SU-DHL-6 (cell line): ENCODE measurements around the gene PEDS1.

Experiments used
- H2AFZ ChIP-seq: fragments of 200-600 bp; sonication (generic); 2 replicates; pipeline ENCODE4 v1.6.1; 2014; ENCODE audit warnings: low read depth, mild to moderate bottlenecking, moderate library complexity, mixed read lengths, antibody characterized with exemption, low read length; ENCODE audit not compliant: severe bottlenecking
- H3F3A ChIP-seq: fragments of 200-600 bp; shearing (Covaris generic); 2 replicates; pipeline ENCODE4 v1.6.0; 2016; ENCODE audit warnings: antibody characterized with exemption, mild to moderate bottlenecking; ENCODE audit not compliant: insufficient read depth
- H3K27ac ChIP-seq: fragments of 200-600 bp; sonication (generic); 2 replicates; pipeline ENCODE4 v1.5.1; 2016; ENCODE audit warnings: low read depth, mild to moderate bottlenecking, low read length, moderate library complexity, mixed read lengths
- H3K27me3 ChIP-seq: fragments of 200-600 bp; sonication (generic), shearing (Covaris generic); 2 replicates; pipeline ENCODE4 v1.6.0; 2014; ENCODE audit warnings: mild to moderate bottlenecking, low read length
- H3K36me3 ChIP-seq: fragments of 200-600 bp; sonication (generic); 2 replicates; pipeline ENCODE4 v1.6.1; 2014; ENCODE audit warnings: mild to moderate bottlenecking, low read length, mixed read lengths
- H3K4me2 ChIP-seq: fragments of 300-600, 200-600 bp; shearing (Covaris generic), sonication (generic); 2 replicates; pipeline ENCODE4 v1.6.0; 2014; ENCODE audit warnings: low read length, low read depth, mild to moderate bottlenecking; ENCODE audit not compliant: poor library complexity, severe bottlenecking
- H3K4me3 ChIP-seq: fragments of 200-600 bp; sonication (generic); 2 replicates; pipeline ENCODE4 v1.5.1; 2014; ENCODE audit warnings: antibody characterized with exemption, low read length, mild to moderate bottlenecking, mixed read lengths; ENCODE audit not compliant: insufficient read depth, poor library complexity, severe bottlenecking
- H3K79me2 ChIP-seq: fragments of 200-600 bp; sonication (generic); 2 replicates; pipeline ENCODE4 v1.6.1; 2014; ENCODE audit warnings: mild to moderate bottlenecking, low read length, moderate library complexity; ENCODE audit not compliant: insufficient read depth
- H3K9ac ChIP-seq: fragments of 200-600 bp; sonication (generic); 2 replicates; pipeline ENCODE4 v1.7.0; 2014; ENCODE audit warnings: mild to moderate bottlenecking, low read length
- H3K9me2 ChIP-seq: fragments of 200-600 bp; sonication (generic); replicated peaks from 2 replicates; pipeline ENCODE4 v1.6.1; 2014; ENCODE audit warnings: low read length; ENCODE audit not compliant: insufficient read depth
- H3K9me3 ChIP-seq: fragments of 200-600 bp; sonication (generic); 2 replicates; pipeline ENCODE4 v1.6.1; 2014; ENCODE audit warnings: low read length, mixed read lengths; ENCODE audit not compliant: insufficient read depth
- H4K20me1 ChIP-seq: fragments of 200-600 bp; sonication (generic); 2 replicates; pipeline ENCODE4 v1.6.1; 2014; ENCODE audit warnings: low read depth, mild to moderate bottlenecking, antibody characterized with exemption, low read length, moderate library complexity, mixed read lengths
- CTCF ChIP-seq: fragments of 200-600 bp; sonication (generic); IDR thresholded peaks from one replicate; pipeline ENCODE4 v1.5.1; 2017; ENCODE audit warnings: antibody characterized with exemption, mild to moderate bottlenecking, low read length, moderate library complexity; ENCODE audit not compliant: insufficient read depth, poor library complexity, severe bottlenecking
- EZH2phosphoT487 ChIP-seq: fragments of 200-600 bp; sonication (generic), shearing (Covaris generic); conservative IDR thresholded peaks from 2 replicates; pipeline ENCODE4 v1.6.1; 2018; ENCODE audit warnings: mild to moderate bottlenecking, antibody characterized with exemption, low read length, moderate library complexity, mixed read lengths

The PEDS1 gene

GRCh38 chr20:50115591-50116367, 37.7 kb downstream of the PEDS1 start:
- Histone ChIP-seq H3K27me3 (no peaks in the 10 kb centered on the region), H3K27ac (peak overlapping the region; percentile 28; the same call in 1 of the 2 replicates), H3K79me2 (peaks cover 37% of the 10 kb centered on the region), H2AFZ (peak overlapping the region; percentile 87), H3K9me3 (no peaks in the 10 kb centered on the region), H3K4me2 (peak overlapping the region; percentile 91), H3K9ac (peak overlapping the region; percentile 68), H4K20me1 (peaks cover 5% of the 10 kb centered on the region; the same call in 1 of the 2 replicates), H3K4me3 (peak overlapping the region; percentile 89), H3K36me3 (no peaks in the 10 kb centered on the region), H3K9me2 (no peaks in the 10 kb centered on the region), H3F3A (peaks cover 14% of the 10 kb centered on the region)
- TF ChIP-seq EZH2phosphoT487 (no peak), CTCF (no peak)

- no peaks in the 10 kb centered on the region for H3K9me2 ChIP-seq
- TF ChIP-seq EZH2phosphoT487: no peak
- TF ChIP-seq CTCF: no peak
- H4K20me1 ChIP-seq: peaks cover 9% of the 10 kb centered on the region; the same call in 1 of the 2 replicates
- H3K36me3 ChIP-seq: no peaks in the 10 kb centered on the region
- peak overlapping the region; percentile 89 for H3K4me3 ChIP-seq
- peaks cover 44% of the 10 kb centered on the region for H3K79me2 ChIP-seq
- H3K9ac ChIP-seq: peak overlapping the region; percentile 68
- H2AFZ ChIP-seq: peak overlapping the region; percentile 87
- H3K27ac ChIP-seq: peak overlapping the region; percentile 28
- H3K9me3 ChIP-seq: no peaks in the 10 kb centered on the region
- H3F3A ChIP-seq: peaks cover 16% of the 10 kb centered on the region
- H3K4me2 ChIP-seq: peak overlapping the region; percentile 91
- H3K27me3 ChIP-seq: no peaks in the 10 kb centered on the region
These were observed 38.4 kb downstream of the PEDS1 start for GRCh38 chr20:50115041-50115512.

GRCh38 chr20:50113420-50114224, 39.9 kb downstream of the PEDS1 start:
- Histone ChIP-seq H3K27ac (peak overlapping the region; percentile 85), H3F3A (peaks cover 16% of the 10 kb centered on the region), H3K4me3 (peak overlapping the region; percentile 66), H2AFZ (peak overlapping the region; percentile 88), H3K9ac (peak overlapping the region; percentile 91), H3K27me3 (no peaks in the 10 kb centered on the region), H3K4me2 (peak overlapping the region; percentile 91), H3K9me3 (no peaks in the 10 kb centered on the region), H4K20me1 (peaks cover 9% of the 10 kb centered on the region; the same call in 1 of the 2 replicates), H3K9me2 (no peaks in the 10 kb centered on the region), H3K79me2 (peaks cover 58% of the 10 kb centered on the region), H3K36me3 (no peaks in the 10 kb centered on the region)
- TF ChIP-seq CTCF (no peak), EZH2phosphoT487 (no peak)
